KMS-11 (cell line): ENCODE measurements around the gene LAMTOR4.

ENCODE experiments used
- H2AFZ ChIP-seq: fragments of 200-600 bp; sonication (generic); 2 replicates; pipeline ENCODE4 v1.6.1; 2016; ENCODE audit warnings: antibody characterized with exemption, mixed run types, low read depth
- H3K27ac ChIP-seq: fragments of 200-600 bp; sonication (generic); 2 replicates; pipeline ENCODE4 v1.6.1; 2016; ENCODE audit warnings: mild to moderate bottlenecking, mixed run types
- H3K27me3 ChIP-seq: fragments of 200-600 bp; sonication (generic); 2 replicates; pipeline ENCODE4 v1.6.1; 2017; ENCODE audit warnings: mild to moderate bottlenecking, low read depth, mixed run types, moderate library complexity; ENCODE audit not compliant: insufficient read depth
- H3K36me3 ChIP-seq: fragments of 200-600 bp; sonication (generic); 2 replicates; pipeline ENCODE4 v1.6.1; 2017; ENCODE audit warnings: mild to moderate bottlenecking, mixed run types; ENCODE audit not compliant: insufficient read depth
- H3K4me1 ChIP-seq: fragments of 200-600 bp; sonication (generic); 2 replicates; pipeline ENCODE4 v1.6.1; 2016; ENCODE audit warnings: mild to moderate bottlenecking, low read depth, mixed run types; ENCODE audit not compliant: poor library complexity, severe bottlenecking
- H3K4me2 ChIP-seq: fragments of 200-600 bp; sonication (generic); 2 replicates; pipeline ENCODE4 v1.7.0; 2016; ENCODE audit warnings: mild to moderate bottlenecking, mixed run types
- H3K4me3 ChIP-seq: fragments of 200-600 bp; sonication (generic); IDR thresholded peaks from 2 replicates; pipeline ENCODE4 v1.6.1; 2017; ENCODE audit warnings: low read depth, low read length, mixed read lengths; ENCODE audit not compliant: insufficient read depth
- H3K79me2 ChIP-seq: fragments of 200-600 bp; sonication (generic); 2 replicates; pipeline ENCODE4 v1.6.1; 2016; ENCODE audit warnings: low read depth, mixed run types; ENCODE audit not compliant: insufficient read depth
- H3K9ac ChIP-seq: fragments of 200-600 bp; sonication (generic); 2 replicates; pipeline ENCODE4 v1.6.1; 2016; ENCODE audit warnings: mild to moderate bottlenecking, mixed run types
- H4K20me1 ChIP-seq: fragments of 200-600 bp; sonication (generic); 2 replicates; pipeline ENCODE4 v1.6.1; 2016; ENCODE audit warnings: mild to moderate bottlenecking, mixed run types; ENCODE audit not compliant: insufficient read depth
- TF ChIP-seq, protein P1 (sequence below): fragments of 200-600 bp; sonication (generic); conservative IDR thresholded peaks from 2 replicates; pipeline ENCODE4 v1.6.1; 2017; ENCODE audit warnings: low read depth, mild to moderate bottlenecking, antibody characterized with exemption, low read length, moderate library complexity, mixed read lengths

Gene LAMTOR4

DNA sequence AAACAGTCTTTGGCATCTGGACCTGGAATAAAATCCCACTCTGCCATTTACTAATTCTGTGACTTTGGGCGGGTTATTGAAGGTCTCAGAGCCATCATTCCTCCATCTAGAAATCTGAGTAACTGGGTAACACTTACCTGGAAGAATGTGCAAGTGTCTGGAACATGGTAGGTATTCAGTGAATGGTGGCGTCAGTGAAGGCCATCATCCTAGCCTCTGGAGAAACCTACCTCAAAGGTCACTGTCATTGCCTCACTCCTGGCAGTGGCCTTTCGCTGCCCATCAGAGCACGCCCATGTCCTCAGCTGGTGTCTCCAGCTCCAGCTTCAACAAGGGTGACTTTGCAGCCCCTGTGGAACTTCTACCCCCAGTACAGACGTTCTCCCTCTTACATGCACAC lies 15.2 kb downstream of the LAMTOR4 start:
- Histone ChIP-seq H3K36me3 (no peaks in the 10 kb centered on the region), H3K9ac (no peak overlapping the region), H3K4me1 (peaks cover 10% of the 10 kb centered on the region), H4K20me1 (no peaks in the 10 kb centered on the region), H3K27me3 (peaks cover 83% of the 10 kb centered on the region), H3K4me2 (no peak overlapping the region), H3K79me2 (no peaks in the 10 kb centered on the region), H2AFZ (no peak overlapping the region), H3K4me3 (no peak overlapping the region), H3K27ac (no peak overlapping the region)
- TF ChIP-seq, protein P1, sequence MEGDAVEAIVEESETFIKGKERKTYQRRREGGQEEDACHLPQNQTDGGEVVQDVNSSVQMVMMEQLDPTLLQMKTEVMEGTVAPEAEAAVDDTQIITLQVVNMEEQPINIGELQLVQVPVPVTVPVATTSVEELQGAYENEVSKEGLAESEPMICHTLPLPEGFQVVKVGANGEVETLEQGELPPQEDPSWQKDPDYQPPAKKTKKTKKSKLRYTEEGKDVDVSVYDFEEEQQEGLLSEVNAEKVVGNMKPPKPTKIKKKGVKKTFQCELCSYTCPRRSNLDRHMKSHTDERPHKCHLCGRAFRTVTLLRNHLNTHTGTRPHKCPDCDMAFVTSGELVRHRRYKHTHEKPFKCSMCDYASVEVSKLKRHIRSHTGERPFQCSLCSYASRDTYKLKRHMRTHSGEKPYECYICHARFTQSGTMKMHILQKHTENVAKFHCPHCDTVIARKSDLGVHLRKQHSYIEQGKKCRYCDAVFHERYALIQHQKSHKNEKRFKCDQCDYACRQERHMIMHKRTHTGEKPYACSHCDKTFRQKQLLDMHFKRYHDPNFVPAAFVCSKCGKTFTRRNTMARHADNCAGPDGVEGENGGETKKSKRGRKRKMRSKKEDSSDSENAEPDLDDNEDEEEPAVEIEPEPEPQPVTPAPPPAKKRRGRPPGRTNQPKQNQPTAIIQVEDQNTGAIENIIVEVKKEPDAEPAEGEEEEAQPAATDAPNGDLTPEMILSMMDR = no peak

DNA sequence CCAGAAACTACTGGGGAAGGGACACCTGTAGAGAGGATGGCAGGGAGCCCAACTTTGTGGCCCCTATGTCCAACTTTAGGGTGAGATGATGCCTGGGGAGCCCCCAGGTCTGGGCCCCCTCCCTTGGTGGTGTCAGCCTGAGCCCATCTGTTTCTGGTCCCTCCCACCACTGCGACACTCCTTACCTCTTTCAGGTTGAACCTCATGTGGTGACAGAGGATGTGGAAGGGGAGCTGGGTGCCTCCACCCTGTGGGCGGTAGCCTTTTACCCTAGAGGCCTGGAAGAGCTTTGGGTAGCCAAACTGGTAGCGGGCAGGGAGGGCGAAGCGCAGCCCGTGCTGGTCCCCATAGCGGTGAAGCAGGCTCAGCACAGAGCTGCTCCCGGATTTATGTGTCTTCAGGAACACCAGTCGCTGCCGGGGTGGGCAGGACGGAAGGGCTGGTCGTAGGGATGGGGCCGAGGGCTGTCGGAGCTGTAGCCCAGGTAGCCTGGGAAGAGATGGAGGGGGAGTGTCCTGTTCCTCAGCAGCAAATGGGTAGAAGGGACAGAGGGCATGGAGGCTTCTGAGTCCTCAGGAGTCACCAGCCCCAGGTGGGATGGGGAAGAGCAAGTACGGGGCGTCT lies 17.7 kb downstream of the LAMTOR4 start:
- H3K4me2 ChIP-seq = no peak overlapping the region
- no peak overlapping the region for H3K4me3 ChIP-seq
- no peaks in the 10 kb centered on the region for H3K36me3 ChIP-seq
- H4K20me1 ChIP-seq = no peaks in the 10 kb centered on the region
- TF ChIP-seq, protein P1 = no peak
- no peak overlapping the region for H3K27ac ChIP-seq
- H3K4me1 ChIP-seq = peaks cover 7% of the 10 kb centered on the region
- peaks cover 96% of the 10 kb centered on the region for H3K27me3 ChIP-seq
- no peaks in the 10 kb centered on the region for H3K79me2 ChIP-seq
- H2AFZ ChIP-seq = no peak overlapping the region
- no peak overlapping the region for H3K9ac ChIP-seq

DNA sequence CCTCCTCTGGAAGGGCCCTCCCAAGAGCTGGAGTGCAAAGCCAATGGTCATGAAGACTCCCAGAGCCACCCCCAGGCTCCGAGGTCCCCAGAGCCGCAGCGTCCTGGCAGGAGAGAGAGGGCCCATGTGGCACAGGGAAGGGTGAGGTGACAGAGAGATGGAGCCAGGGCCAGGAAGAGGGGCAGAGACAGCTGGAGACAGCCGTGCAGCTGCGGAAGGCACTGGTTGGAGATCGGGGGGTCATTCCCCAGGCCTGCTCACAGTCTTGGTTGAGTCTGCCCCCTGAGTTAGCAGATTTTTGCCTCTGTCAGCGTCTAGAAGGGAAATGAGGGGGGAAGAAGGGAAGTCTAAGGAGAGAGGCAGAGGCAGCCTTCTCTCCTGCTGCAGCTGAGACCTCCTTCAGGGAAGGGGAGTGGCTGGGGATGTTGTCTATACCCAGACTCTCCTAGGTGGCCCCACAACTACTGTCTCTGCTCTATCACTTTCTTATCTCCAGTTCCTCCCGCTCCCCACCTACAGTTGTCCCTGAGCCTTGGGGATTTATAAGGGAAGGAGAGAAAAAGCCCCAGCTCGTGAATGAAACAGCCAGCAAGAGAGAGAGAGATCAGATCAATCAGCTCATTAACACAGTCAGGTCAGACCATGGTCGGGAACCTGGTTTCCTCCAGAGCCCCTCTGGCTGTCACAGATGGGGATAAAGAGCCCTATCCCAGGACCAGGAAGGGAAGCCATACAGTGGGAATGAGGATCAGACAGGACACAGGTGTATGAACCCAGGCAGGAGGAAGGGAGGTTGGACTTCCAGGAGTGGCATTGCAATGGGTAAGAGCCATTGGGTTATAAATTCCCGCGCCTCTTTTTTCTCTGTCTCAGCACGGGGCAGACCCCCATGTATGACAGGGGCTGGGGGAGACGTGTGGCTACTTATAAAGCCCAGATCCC lies 18.5 kb downstream of the LAMTOR4 start:
- Histone ChIP-seq H3K9ac (no peak overlapping the region), H3K27me3 (peaks cover 94% of the 10 kb centered on the region), H3K36me3 (no peaks in the 10 kb centered on the region), H3K27ac (no peak overlapping the region), H3K79me2 (no peaks in the 10 kb centered on the region), H3K4me1 (peaks cover 7% of the 10 kb centered on the region), H4K20me1 (no peaks in the 10 kb centered on the region), H3K4me3 (no peak overlapping the region), H3K4me2 (no peak overlapping the region), H2AFZ (no peak overlapping the region)
- TF ChIP-seq, protein P1 = no peak

DNA sequence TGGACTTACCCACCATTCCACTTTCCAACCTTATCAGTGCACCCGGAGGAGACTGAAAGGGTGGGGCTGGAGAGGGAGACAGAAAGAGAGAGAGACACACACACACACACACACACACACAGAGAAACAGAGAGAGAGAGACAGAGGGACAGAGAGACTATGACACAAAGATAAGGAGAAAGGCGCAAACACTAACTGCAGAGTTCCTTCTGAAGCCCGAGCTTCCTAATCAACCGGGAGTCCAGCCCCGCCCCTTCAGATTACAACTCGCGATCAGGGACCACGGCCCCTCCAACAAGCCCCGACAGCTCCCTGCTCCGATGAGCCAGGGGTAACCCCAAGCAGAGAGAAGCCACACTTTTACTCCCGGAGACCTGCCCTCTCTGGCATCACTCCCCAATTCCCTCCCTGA lies 19.2 kb downstream of the LAMTOR4 start:
- H4K20me1 ChIP-seq = no peaks in the 10 kb centered on the region
- TF ChIP-seq, protein P1 = no peak
- H2AFZ ChIP-seq = no peak overlapping the region
- no peak overlapping the region; the same call in 1 of the 2 replicates for H3K4me2 ChIP-seq
- no peak overlapping the region for H3K27ac ChIP-seq
- no peak overlapping the region for H3K4me3 ChIP-seq
- H3K9ac ChIP-seq = no peak overlapping the region
- peaks cover 7% of the 10 kb centered on the region for H3K4me1 ChIP-seq
- H3K79me2 ChIP-seq = no peaks in the 10 kb centered on the region
- no peaks in the 10 kb centered on the region for H3K36me3 ChIP-seq
- H3K27me3 ChIP-seq = peaks cover 91% of the 10 kb centered on the region
